ENCODE data around the gene IFNL4. TPM values are rescaled to one million over a fixed set of nuclear protein-coding genes. Genes with fewer than 3 reads are reported as not detected.
"Not testable (repeated sequence)": the region's sequence is repeated elsewhere in the genome, so short reads cannot be mapped to it uniquely, and the experiment has no call there.

The IFNL4 gene
- polyA plus RNA-seq, 3 donors from 2014 or later = 0.45 TPM; not detected in 2

- peaks cover 2 to 8% (median 6%) of the 10 kb centered on the region in 3 donors for H3K27me3 Mint-ChIP-seq (ENCODE audit: low read depth in 3 of 3)
- no peaks in the 10 kb centered on the region for H3K9me3 Mint-ChIP-seq
- no peak for DNase-seq
- peaks cover 5 to 6% of the 10 kb centered on the region in 2 donors for H3K4me1 Mint-ChIP-seq
- H3K4me3 Mint-ChIP-seq = no peak overlapping the region
- H3K36me3 Mint-ChIP-seq = no peaks in the 10 kb centered on the region
- no peak overlapping the region for H3K27ac Mint-ChIP-seq
Measured at GRCh38 chr19:39251081-39251480, 2.4 kb upstream of the IFNL4 start.

- Mint-ChIP-seq H3K27me3 (ENCODE audit: low read depth in 3 of 3) (peaks cover 2 to 13% (median 5%) of the 10 kb centered on the region in 3 donors), H3K36me3 (no peaks in the 10 kb centered on the region), H3K4me3 (no peak overlapping the region), H3K4me1 (peaks cover 5 to 6% of the 10 kb centered on the region in 2 donors), H3K9me3 (no peaks in the 10 kb centered on the region), H3K27ac (no peak overlapping the region)
- no peak for DNase-seq
Measured at GRCh38 chr19:39247701-39248664, 673 bp downstream of the IFNL4 start.

- Mint-ChIP-seq H3K9me3 (no peaks in the 10 kb centered on the region), H3K4me3 (peak overlapping the region in 3 of 5 donors; percentile 53 to 59 (median 57)), H3K36me3 (no peaks in the 10 kb centered on the region), H3K27ac (no peak overlapping the region), H3K27me3 (ENCODE audit: low read depth in 3 of 3) (peaks cover 2 to 11% (median 4%) of the 10 kb centered on the region in 3 donors), H3K4me1 (peaks cover 5 to 6% of the 10 kb centered on the region in 2 donors)
- peak in 1 of 3 donors; percentile 27 for DNase-seq
Measured at GRCh38 chr19:39246951-39247669, 1.5 kb downstream of the IFNL4 start.

- not testable (repeated sequence) for H3K27ac Mint-ChIP-seq; DNase-seq; H3K4me3 Mint-ChIP-seq; H3K4me1 Mint-ChIP-seq; H3K36me3 Mint-ChIP-seq; H3K27me3 Mint-ChIP-seq (ENCODE audit: low read depth in 3 of 3); H3K9me3 Mint-ChIP-seq
Measured at GRCh38 chr19:39245166-39245565, 3.5 kb downstream of the IFNL4 start.

- not testable (repeated sequence) for H3K4me1 Mint-ChIP-seq; H3K27ac Mint-ChIP-seq; H3K4me3 Mint-ChIP-seq; H3K27me3 Mint-ChIP-seq (ENCODE audit: low read depth in 3 of 3); H3K36me3 Mint-ChIP-seq; H3K9me3 Mint-ChIP-seq; DNase-seq
Measured at GRCh38 chr19:39244410-39245100, 4.1 kb downstream of the IFNL4 start, which contains the start of gene IFNL3. Gene IFNL3, minus strand, starts transcription at chr19:39245006. Its CDS starts 39 bp downstream, at chr19:39244967.

- not testable (repeated sequence) for H3K9me3 Mint-ChIP-seq; H3K27me3 Mint-ChIP-seq (ENCODE audit: low read depth in 3 of 3); H3K4me3 Mint-ChIP-seq; H3K27ac Mint-ChIP-seq; H3K36me3 Mint-ChIP-seq; H3K4me1 Mint-ChIP-seq; DNase-seq
Measured at GRCh38 chr19:39243741-39244140, 4.9 kb downstream of the IFNL4 start.

GRCh38 chr19:39240421-39240820 lies 8.2 kb downstream of the IFNL4 start:
- H3K27ac Mint-ChIP-seq = no peak overlapping the region
- no peak overlapping the region for H3K4me3 Mint-ChIP-seq
- H3K27me3 Mint-ChIP-seq (ENCODE audit: low read depth in 3 of 3) = peaks cover 0 to 5% (median 0%) of the 10 kb centered on the region in 3 donors
- H3K9me3 Mint-ChIP-seq = no peaks in the 10 kb centered on the region
- DNase-seq = no peak
- H3K4me1 Mint-ChIP-seq = peaks cover 23 to 27% of the 10 kb centered on the region in 2 donors
- no peaks in the 10 kb centered on the region for H3K36me3 Mint-ChIP-seq

- DNase-seq = no peak
- peaks cover 0 to 1% (median 0%) of the 10 kb centered on the region in 3 donors for H3K27me3 Mint-ChIP-seq (ENCODE audit: low read depth in 3 of 3)
Measured at GRCh38 chr19:39238944-39239343, 9.7 kb downstream of the IFNL4 start.

GRCh38 chr19:39238209-39238608 lies 10.4 kb downstream of the IFNL4 start:
- H3K36me3 Mint-ChIP-seq = no peaks in the 10 kb centered on the region
- H3K4me3 Mint-ChIP-seq = peak overlapping the region; percentile 25 to 63 (median 42)
- no peaks in the 10 kb centered on the region for H3K27me3 Mint-ChIP-seq (ENCODE audit: low read depth in 3 of 3)
- peaks cover 23 to 27% of the 10 kb centered on the region in 2 donors for H3K4me1 Mint-ChIP-seq
- H3K27ac Mint-ChIP-seq = peak overlapping the region in 3 of 6 donors; percentile 24 to 80 (median 35)
- DNase-seq = no peak
- no peaks in the 10 kb centered on the region for H3K9me3 Mint-ChIP-seq

More at GRCh38 chr19:39238944-39239343, 9.7 kb downstream of the IFNL4 start:
- Mint-ChIP-seq H3K36me3 (no peaks in the 10 kb centered on the region), H3K9me3 (no peaks in the 10 kb centered on the region), H3K27ac (peak overlapping the region in 1 of 6 donors; percentile 48), H3K4me1 (peaks cover 23 to 27% of the 10 kb centered on the region in 2 donors), H3K4me3 (no peak overlapping the region)

GRCh38 chr19:39237200-39238184 lies 11.2 kb downstream of the IFNL4 start:
- Mint-ChIP-seq H3K36me3 (no peaks in the 10 kb centered on the region), H3K4me3 (peak overlapping the region; percentile 42 to 63 (median 49)), H3K4me1 (peaks cover 23 to 27% of the 10 kb centered on the region in 2 donors), H3K9me3 (no peaks in the 10 kb centered on the region), H3K27ac (peak overlapping the region; percentile 23 to 80 (median 36)), H3K27me3 (ENCODE audit: low read depth in 3 of 3) (no peaks in the 10 kb centered on the region)
- DNase-seq = peak; percentile 18 to 24 (median 22)

GRCh38 chr19:39236527-39236926 lies 12.1 kb downstream of the IFNL4 start:
- Mint-ChIP-seq H3K9me3 (no peaks in the 10 kb centered on the region), H3K36me3 (no peaks in the 10 kb centered on the region), H3K4me3 (no peak overlapping the region), H3K27ac (no peak overlapping the region), H3K4me1 (peaks cover 23 to 27% of the 10 kb centered on the region in 2 donors), H3K27me3 (ENCODE audit: low read depth in 3 of 3) (no peaks in the 10 kb centered on the region)
- peak; percentile 17 to 25 (median 23) for DNase-seq

GRCh38 chr19:39232708-39233107 lies 15.9 kb downstream of the IFNL4 start:
- no peaks in the 10 kb centered on the region for H3K36me3 Mint-ChIP-seq
- H3K4me1 Mint-ChIP-seq = peaks cover 14 to 15% of the 10 kb centered on the region in 2 donors
- no peak overlapping the region for H3K27ac Mint-ChIP-seq
- no peak for DNase-seq
- peaks cover 0 to 2% (median 0%) of the 10 kb centered on the region in 6 donors for H3K9me3 Mint-ChIP-seq
- H3K4me3 Mint-ChIP-seq = no peak overlapping the region
- peaks cover 0 to 2% (median 0%) of the 10 kb centered on the region in 3 donors for H3K27me3 Mint-ChIP-seq (ENCODE audit: low read depth in 3 of 3)
